A375 (cell line): ENCODE data around the gene CDO1. TPM values are rescaled to one million over a fixed set of nuclear protein-coding genes. Genes with fewer than 3 reads are reported as not detected.

ENCODE experiments used
- small RNA-seq: library from RNA; depleted of rRNA; stranded (forward); fragments of <200 nt; gene quantifications from one replicate; pipeline ENCODE3, GENCODE V24; 2014
- total RNA-seq: library from RNA; depleted of rRNA; stranded (reverse); fragments of >200 nt; shearing (Covaris generic); gene quantifications from 2 replicates; pipeline ENCODE4 v1.2.3, GENCODE V29; 2014; rRNA removed

CDO1 gene
- 0.98 and 3.0 TPM in 2 replicates for total RNA-seq

GRCh38 chr5:115816226-115817081 is at the start of gene CDO1:
CDO1 (minus strand) TSS chr5:115816659; CDS start chr5:115816397, 262 bp downstream.

DNA sequence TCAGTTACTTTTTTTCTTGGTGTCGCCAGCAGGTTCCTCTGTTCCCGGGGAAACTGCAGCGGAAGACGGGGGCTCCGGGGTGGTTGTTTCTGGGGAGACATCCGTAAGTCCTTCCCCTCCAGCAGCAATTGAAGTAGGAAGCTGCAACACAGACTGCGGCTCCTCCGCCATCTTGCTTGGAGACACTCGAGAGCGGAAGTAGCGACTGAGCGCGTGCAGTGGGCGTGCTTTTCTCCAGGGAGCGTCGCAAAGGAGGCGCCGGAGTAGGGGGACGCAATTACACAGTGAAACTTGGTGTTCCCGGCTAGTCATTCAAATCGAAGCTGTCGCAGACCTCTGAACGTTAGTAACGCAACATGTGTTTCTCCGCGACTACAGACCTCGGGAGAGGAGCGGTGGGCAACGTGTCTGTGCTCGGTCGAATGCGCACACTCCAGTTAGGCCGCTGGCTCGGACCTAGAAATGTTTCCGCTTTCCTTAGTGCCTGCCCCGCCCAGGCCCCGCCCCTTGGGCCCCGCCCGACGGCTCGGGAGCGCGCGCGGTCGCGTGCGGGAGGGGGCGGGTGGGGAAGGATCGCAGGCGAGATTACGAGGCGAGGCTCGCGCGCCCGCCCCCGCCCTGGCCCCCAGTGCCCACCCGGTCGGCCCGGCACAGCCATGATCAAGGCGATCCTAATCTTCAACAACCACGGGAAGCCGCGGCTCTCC is 25.1 kb upstream of the CDO1 start, which contains the start of the genes AP3S1 and ATG12:
Gene AP3S1, plus strand, starts transcription at position 554 of the 707 bp plus-strand sequence. Its CDS starts 103 bp downstream, at position 657.
Gene ATG12, minus strand, starts transcription at position 184 of the 707 bp plus-strand sequence. Its CDS starts 13 bp downstream, at position 171.

Small RNA genes within 50 kb of the gene (small RNA-seq; reads per million reads assigned to genes)
- gene RNU2-49P = 0.67 reads per million, percentile 39 among the genes with 10 or more reads in this experiment

Other genes starting within 250 kb of the CDO1 start
- 2.3 TPM in 2 replicates for gene TICAM2, start 214.2 kb downstream of the CDO1 start, total RNA-seq
- 182 and 246 TPM in 2 replicates for gene TMED7, start 190.6 kb downstream of the CDO1 start, total RNA-seq
- 36.4 and 42.0 TPM in 2 replicates for gene ATG12, start 24.9 kb upstream of the CDO1 start, total RNA-seq
- 148 and 180 TPM in 2 replicates for gene AP3S1, start 25.3 kb upstream of the CDO1 start, total RNA-seq
- gene LVRN, start 145.8 kb upstream of the CDO1 start, total RNA-seq = 0.08 TPM in 1 of 2 replicates, not detected in the other
- 2.3 and 4.6 TPM in 2 replicates for gene ARL14EPL, start 215.8 kb upstream of the CDO1 start, total RNA-seq